GM21360 (cell line): ENCODE measurements around the gene SLC25A15.
"Not testable (repeated sequence)": the region's sequence is repeated elsewhere in the genome, so short reads cannot be mapped to it uniquely, and the experiment has no call there.

Source experiments
- ATAC-seq: cut with Tn5 transposase; IDR thresholded peaks from one replicate; pipeline ENCODE4 v1.9.1; 2021; ENCODE audit warnings: mild to moderate bottlenecking, moderate library complexity; ENCODE audit not compliant: unreplicated experiment

Gene SLC25A15

DNA sequence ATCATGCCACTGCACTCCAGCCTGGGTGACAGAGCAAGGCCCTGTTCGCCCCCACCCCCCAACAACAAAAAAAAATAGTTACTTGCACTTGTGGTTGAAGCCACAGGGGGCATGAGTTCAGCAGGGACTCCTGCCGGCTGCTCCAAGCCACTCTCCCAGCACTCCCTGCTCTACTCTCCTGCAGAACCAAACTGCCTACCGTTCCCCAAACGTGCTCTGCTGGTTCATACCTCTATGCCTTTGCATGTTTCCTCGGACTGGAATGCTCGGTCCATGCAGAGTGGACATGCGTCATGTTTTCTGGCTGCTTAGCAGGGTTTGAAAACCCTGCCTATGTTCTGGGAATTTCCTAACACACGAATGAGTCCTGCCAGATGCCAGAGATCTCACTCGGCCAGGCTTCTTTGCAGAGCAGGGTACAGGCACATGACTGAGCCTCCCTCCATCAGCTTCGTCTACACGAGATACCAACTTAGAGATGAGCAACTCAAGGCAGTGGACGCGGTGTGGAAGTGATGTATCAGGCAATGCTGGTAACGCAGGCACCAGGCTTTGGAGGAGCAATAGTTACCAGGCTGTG, 8.5 kb upstream of the SLC25A15 start:
- ATAC-seq = no peak

DNA sequence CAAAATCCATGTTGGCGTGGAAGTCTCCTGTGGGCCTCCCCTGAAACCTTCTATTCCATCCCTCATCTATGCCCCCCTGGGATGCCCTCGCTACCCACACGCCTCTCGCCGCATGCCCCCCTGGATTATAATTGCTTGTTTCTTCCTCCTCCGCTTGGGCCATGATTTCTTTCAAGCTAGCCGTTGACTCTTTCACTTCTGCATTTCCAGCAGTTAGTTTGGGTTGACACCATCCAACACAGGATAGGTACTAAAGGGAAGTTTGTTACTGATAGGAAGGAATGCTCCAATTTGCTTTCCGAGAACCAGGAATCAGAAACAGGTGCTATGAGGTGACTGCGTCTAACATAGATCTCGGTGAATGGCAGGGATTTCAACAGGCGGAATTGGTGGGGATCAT, 7.7 kb upstream of the SLC25A15 start:
- ATAC-seq = no peak

DNA sequence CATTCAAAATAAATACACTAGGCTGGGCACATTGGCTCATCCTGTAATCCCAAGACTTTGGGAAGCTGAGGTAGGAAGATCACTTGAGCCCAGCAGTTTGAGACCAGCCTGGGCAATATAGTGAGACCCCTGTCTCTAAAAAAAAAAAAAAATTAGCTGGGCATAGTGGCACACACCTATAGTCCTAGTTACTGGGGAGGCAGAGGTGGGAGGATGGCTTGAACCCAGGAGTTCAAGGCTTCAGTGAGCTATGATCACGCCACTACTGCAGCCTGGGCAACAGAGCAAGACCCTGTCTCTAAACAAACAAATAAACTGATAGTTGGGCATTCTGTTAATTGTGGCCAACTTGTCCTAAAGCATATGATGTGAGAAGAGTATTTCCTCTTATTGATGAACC, 6.4 kb upstream of the SLC25A15 start:
- ATAC-seq = not testable (repeated sequence)

DNA sequence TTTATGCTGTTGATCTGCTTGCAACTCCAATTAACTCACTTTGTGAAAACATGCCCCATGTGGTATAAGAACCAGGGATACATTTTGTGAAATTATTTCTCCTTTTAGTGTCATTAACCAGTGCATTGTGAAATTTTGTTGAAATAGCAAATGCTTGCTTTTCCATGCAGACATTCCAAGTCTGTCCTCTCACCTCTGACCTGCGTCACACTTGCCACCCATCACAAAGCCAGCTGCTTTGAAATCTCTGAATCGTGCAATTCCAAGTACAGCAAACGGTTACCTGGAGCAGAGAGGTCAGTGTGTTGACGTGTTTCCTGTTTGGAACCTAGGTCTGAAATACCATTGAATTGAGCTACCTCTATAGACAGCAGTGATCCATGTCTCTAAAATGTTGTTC, 4.9 kb upstream of the SLC25A15 start:
- no peak for ATAC-seq

DNA sequence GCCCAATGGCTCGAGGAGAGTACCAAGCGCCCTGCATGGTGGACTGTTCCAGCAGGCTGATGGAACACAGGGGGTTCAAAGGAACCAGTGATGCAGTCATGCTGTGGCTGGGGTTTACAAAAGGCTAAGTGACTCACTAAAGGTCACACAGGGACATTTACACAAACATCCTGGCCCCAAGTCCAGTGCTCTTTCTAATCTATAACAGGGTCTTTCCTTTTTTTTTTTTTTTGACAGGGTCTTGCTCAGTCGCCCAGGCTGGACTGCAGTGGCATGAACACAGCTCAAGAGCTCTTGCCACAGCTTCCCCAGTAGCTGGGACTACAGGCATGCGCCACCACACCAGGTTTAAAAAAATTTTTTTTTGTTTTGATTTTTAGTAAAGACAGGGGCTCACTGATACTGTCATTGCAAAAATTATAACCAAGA, 2.8 kb upstream of the SLC25A15 start:
- ATAC-seq = no peak

DNA sequence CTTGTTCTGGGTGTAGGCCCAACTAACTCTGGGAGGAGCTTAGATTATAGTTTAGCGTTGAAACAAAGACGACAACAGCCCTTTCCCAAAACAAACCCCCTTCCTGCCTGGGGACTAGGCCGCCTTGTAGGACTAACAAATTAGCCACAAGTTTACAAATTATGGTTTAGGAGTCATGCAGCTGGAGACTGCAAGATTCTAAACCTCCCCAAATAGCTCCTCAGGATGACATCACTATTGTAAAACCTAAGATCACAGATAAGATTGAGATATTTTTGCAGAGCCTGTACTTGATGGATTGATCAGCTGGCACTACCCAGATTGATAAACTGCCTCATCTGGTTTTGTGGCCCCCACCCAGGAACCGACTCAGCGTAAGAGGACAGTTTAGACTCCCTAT, 2.3 kb upstream of the SLC25A15 start:
- no peak for ATAC-seq

DNA sequence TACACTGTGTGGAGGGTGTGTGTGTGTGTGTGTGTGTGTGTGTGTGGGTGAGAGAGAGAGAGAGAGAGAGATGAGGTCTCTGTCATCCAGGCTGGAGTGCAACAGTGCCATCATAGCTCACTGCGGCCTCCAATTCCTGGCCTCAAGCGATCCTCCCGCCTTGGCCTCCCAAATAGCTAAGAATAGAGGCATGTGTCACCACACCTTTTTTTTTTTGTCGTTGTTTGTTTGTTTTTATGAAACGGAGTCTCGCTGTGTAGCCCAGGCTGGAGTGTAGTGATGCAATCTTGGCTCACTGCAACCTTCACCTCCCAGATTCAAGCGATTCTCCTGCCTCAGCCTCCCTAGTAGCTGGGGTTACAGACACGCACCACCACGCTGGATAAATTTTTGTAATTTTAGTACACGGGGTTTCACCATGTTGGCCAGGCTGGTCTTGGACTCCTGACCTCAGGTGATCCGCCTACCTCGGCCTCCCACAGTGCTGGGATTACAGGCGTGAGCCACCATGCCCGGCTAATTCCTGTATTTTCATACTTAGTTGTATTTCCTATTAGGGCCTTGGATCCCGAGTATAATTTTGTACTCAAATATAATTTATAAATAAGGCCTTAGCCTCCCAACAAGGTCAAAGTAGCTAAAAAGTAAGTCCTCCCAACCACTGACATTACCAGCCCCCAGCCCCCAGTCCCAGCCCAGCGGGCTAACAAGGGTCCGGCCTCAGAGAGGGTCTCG, 704 bp upstream of the SLC25A15 start:
- not testable (repeated sequence) for ATAC-seq

DNA sequence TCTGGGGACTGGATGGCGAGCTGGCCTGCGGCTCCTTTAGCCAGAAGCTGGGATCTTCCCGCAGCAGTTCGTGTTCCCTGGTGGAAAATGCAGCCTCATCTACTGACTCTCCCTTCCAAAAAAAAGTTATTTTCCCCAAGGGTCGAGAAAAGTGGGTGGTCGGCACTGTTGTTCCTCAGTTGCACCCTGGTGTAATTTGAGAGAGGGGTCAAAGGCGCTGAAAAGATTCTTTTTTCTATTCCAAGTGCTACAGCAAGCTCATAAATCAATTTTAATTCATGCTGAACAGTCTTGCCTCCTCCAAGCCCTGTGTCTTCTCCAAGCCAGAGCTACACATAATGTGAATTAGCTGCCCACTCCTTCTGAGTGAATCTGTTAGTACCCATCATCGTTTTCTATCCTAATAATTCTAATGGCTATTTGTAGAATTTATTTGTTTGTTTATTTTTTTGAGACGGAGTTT, 774 bp downstream of the SLC25A15 start:
- ATAC-seq = no peak

DNA sequence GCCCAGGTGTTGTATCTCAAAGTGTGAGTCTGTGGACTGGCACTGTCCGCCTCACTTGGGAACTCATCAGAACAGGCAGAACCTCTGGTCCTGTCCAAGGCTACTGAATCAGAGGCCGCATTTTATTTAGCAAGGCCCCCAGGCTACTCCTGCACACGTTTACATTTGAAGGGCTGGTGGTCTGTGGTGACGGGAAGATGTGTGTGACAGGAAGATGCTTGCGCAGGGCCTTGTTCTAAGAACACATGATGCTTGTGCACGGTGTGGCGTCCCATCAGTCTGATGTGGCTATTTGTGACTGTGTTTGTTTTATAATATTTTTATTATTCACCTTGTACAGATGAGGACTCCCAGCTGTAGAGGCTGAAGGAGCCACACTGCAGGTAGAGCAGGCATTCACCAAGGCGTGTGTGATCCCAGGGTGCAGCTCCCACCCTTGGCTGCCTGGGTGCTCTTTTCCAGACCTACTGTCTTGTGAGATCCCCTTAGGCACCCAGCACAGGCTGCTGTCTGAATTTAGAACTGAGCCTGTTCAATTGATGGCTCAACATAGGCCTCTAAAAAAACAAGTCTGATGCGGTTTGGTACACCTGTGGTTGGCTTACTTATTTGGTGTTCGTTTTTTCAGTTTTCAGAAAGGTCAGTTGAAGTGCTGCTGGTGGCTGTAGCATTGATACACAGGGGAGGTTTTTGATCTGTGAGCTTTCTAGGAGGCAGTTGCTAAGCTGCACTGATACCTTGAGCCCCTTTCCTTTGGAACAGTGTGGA, 3.1 kb downstream of the SLC25A15 start:
- no peak for ATAC-seq

DNA sequence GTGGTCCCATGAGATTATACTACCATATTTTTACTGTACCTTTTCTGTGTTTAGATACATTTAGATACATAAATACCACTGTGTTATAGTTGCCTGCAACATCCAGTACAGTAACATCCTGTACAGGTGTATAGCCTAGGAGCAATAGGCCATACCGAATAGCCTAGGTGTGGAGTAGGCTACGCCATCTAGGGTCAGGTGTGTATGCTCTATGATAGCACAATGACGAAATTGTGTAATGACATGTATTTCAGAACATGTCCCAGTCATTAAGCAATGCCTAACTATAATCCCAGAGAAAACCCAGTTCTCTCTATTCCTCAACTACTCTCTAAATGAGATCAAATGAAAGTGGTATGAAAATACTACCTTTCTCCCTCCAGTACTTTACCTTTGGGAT, 3.9 kb downstream of the SLC25A15 start:
- no peak for ATAC-seq

DNA sequence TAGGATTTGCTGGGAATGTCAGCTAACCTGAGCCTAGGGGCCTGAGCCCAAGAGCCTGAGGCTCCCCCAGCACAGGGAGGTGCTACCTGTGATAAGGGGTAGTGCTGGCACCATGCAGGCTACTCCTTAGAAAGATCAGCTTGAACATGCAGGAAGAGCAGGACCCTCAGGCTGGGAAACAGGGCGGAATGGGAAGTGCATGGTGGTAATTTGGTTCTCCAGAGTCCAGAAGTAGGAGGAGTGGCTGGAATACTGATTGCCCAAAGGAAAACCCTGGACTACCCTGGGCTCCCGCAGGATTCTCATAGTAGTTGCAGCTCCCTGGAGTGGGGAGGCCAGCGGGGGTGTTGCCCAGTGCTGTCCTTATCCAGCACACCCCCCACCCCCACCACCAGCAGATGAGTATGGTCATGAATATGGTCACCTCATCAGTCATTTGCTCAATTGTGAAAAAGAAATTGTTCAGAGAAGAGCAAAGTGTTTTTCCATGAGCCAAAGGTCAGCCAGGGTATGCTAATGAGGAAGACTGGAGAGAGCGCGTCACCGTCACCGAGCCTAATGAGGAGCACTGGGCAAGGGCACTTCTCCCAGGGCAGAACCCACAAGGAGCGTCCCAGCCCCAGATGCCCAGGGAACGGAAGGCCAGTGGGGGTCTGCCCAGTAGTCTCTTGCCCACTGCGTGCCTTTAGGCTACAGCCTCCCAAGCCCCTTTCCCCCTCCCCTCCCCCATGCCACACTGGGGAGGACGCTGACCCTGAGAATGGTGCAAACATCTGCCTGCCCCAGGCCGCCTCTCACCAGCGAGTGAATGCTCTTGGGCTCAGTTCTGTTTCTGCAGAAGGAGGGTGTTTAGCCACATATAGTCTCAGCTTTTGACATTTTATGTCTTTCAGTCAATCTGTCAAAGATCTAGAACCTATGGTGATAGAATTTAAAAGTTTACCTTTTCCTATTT, 5.3 kb downstream of the SLC25A15 start:
- ATAC-seq = no peak

DNA sequence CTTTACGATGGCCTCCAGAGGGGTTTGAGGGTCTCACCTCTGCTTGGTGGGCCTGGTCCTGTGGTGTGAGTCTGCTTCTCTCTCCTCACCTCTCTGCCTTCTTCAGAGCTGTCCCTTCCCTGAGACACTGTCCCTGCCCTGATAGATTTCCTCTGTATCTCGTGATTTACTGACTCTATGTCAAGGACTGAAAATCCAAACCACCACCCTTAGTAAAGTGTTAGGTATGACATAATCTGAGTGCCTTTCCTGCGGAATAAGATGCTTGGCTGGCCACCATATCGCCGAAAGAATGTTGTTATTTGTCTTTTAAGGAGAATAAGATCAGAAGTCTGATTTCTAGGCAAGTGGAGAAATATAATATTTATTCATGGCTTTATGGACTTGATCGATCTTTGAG, 7.2 kb downstream of the SLC25A15 start:
- ATAC-seq = no peak

DNA sequence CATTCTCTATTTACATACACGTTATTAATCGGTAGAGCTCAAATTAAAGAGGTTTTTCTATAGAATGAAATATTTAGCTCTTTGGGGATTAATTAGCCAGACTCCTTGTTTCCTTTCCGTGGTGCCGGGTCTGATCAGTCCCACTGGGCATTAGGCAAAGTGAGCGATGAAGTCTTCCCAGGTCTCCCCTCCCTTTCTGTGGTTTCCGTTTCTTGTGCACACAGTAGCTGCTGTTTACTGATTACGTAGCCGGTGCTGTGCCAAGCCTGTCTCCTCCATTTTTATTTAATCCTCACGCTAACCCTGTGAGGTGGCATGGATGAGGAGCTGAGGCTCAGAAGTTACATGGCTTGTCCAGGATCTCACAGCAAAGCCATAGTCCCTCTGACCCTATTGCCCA, 9.0 kb downstream of the SLC25A15 start:
- no peak for ATAC-seq

DNA sequence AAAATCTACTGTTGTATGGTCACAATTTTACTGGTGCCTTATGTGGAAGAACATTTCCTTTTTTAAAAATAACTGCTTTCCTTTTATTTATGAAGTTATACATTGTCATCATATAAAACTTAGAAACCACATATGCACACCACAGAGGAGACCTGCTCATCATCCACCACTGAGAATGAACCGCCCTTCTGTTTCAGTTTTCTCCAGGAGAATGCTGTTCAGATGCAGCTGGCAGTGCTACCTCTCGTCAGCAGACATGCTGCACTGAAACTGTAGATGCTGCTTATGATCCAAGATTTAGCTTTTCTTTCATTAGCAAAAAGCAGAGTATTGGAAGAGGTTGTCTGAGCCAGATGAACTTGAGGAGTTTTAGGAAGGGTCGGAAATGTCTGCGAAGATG, 10.1 kb downstream of the SLC25A15 start:
- no peak for ATAC-seq

DNA sequence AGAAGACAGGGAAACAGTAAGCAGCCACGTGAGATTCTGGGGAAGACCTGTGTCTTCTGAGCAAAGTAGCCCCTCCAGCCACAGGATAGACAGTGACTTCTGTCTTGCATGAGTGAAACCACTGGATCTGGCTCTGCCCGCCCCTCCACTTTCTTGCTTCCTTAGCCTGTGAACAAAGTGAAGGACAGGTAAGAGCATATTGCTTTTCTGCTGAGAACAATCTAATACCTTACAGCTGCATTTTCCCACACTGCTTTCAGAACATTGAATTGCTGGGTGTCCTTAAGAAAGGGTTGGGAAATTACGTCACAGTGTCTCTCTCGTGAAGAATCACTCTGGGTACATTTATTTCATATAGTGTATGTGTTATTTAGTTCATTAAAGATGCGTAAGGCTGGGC, 11.1 kb downstream of the SLC25A15 start:
- ATAC-seq = no peak

DNA sequence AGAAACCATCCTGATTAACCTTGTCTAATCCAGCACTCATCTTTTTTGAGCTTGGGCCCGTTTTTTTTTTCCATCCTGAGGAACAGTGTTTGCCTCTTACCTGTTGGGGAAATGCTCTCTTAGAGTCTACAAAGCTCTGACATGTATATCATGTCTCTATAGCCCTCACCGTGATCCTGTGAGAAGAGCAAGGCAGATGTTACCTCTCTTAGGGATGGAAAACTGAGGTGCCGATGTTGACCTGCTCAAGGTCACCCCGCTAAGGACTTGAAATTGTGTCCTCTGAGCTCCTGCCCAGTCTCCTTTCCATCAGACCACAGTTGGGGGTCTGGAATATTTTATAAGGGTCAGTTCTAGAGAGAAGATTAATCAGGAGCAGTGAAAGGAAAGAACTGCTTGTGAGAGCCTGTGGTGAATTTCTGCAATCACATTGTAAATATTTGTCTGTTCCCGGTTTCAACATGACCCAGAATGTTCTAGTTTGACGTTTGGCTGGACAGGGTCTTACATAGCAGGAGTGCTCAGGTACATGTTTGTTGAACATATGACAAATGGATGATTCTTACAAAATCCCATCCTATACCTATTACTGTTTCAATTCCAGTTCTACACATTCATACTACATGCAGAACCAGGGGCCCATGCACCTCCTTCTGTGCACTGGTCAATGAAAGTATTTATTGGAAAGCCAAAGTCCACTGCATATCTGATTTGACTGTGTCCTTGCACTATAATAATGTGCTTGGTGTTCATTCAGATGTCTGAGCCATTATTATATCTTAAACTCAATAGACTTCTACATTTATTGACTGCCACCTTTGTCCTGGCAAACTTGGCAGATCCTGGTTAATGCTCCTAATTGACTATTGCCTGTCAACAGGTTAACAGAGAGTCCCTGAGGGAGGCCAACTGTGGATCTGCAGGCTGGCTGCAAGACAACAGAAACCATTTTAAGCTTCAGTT, 12.1 kb downstream of the SLC25A15 start:
- no peak for ATAC-seq

DNA sequence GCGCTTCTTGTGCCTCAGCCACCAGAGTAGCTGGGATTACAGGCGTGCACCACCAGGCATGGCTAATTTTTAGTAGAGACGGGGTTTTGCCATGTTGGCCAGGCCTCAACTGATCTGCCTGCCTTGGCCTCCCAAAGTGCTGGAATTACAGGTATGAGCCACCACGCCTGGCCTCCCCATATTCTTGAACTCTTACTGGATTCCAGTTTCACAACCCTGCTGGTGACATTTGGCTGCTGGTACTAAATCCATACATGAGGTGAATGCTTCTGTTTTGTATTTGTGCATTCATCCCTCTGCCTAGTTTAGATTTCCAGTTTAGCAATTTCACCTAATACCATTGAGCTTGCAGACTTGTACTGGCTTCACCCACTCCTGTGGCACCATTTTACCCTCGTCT, 13.9 kb downstream of the SLC25A15 start:
- no peak for ATAC-seq

DNA sequence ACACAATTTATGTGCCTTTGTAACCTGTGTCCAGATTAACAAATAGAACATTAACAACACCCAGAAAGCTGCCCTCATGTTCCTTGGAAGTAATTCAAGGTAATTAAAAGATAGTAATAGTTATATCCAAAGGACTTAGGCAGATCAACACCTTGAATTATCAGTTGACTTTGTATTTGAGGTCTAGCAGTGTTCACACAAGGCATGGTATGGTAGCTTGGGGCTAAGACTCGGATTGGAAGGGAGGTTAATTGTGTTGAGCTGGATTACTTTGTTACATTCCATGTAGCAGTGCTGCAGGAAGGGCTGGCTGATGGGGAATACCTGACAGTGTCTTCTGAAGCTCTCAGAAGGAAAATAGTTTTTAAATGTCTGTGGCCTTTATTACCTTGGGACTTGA, 16.8 kb downstream of the SLC25A15 start:
- no peak for ATAC-seq

DNA sequence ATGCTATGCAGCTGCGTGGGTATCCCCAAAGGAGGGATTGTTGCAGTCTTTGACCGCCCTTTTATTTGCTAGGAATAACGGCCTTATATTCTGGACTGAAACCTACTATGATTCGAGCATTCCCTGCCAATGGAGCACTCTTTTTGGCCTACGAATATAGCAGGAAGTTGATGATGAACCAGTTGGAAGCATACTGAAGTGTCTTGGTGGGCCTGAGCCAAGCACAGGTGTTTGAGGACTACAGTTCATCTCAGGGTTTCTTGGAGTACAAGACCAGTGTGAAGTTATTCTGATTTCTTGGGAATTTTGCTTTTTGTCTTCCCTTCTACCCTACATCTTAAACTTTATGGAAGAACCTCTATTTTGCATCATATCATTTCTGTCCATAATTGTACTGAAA, 20.1 kb downstream of the SLC25A15 start:
- no peak for ATAC-seq

DNA sequence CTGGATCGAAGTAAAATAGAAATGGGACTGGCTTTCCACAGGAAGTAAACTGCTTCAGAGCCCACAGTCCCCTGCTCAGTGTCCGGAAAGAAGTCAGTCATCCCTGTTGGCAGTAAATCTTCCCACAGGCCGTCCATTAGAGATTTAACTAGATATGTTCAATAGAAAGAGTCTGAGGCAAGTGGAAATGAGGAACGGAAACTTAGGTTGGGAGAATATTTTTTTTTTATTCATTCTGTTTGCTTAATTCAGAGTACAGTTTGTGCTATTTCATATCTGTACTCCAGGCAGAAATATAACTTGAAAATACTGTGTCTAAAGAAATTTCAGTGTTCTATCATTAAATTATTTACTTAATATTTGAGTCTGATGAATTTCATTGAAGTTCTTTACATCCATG, 22.7 kb downstream of the SLC25A15 start:
- ATAC-seq = no peak
